SJCRH30 (cell line): ENCODE measurements around the gene USP16. TPM values are rescaled to one million over a fixed set of nuclear protein-coding genes. Genes with fewer than 3 reads are reported as not detected.

Source experiments
- DNase-seq, 2 experiments: peaks; one replicate each; pipeline ENCODE4 v3.0.0-alpha.2; 2015 to 2020
- H3K27ac ChIP-seq: fragments of 250-450 bp; sonication (Bioruptor Pico); 2 replicates; pipeline ENCODE4 v1.5.1; 2020; ENCODE audit warnings: mild to moderate bottlenecking, moderate library complexity
- H3K27me3 ChIP-seq: fragments of 250-450 bp; sonication (Bioruptor Pico); 2 replicates; pipeline ENCODE4 v1.5.1; 2020; ENCODE audit warnings: mild to moderate bottlenecking, moderate library complexity
- H3K36me3 ChIP-seq: fragments of 250-450 bp; sonication (Bioruptor Pico); 2 replicates; pipeline ENCODE4 v1.5.1; 2020; ENCODE audit warnings: mild to moderate bottlenecking, moderate library complexity
- H3K4me1 ChIP-seq: fragments of 250-450 bp; sonication (Bioruptor Pico); 2 replicates; pipeline ENCODE4 v1.5.1; 2020; ENCODE audit warnings: mild to moderate bottlenecking, moderate library complexity
- H3K4me3 ChIP-seq: fragments of 250-450 bp; sonication (Bioruptor Pico); 2 replicates; pipeline ENCODE4 v1.5.1; 2020; ENCODE audit warnings: mild to moderate bottlenecking, moderate library complexity
- H3K9me3 ChIP-seq: fragments of 250-450 bp; sonication (Bioruptor Pico); replicated peaks from 2 replicates; pipeline ENCODE4 v1.5.1; 2020; ENCODE audit warnings: mild to moderate bottlenecking, moderate library complexity
- total RNA-seq: library from RNA; depleted of rRNA; stranded (reverse); fragments of >200 nt; shearing (Covaris generic); gene quantifications from 2 replicates; pipeline ENCODE4 v1.2.3, GENCODE V29; 2014; rRNA removed

Gene USP16
- total RNA-seq, 1 experiment from 2014 or later, result 61.6 TPM

- no peak for DNase-seq
- peaks cover 15% of the 10 kb centered on the region; the same call in 1 of the 2 replicates for H3K4me1 ChIP-seq
These were observed 59.9 kb downstream of the USP16 start for GRCh38 chr21:29084372-29084771.

DNA sequence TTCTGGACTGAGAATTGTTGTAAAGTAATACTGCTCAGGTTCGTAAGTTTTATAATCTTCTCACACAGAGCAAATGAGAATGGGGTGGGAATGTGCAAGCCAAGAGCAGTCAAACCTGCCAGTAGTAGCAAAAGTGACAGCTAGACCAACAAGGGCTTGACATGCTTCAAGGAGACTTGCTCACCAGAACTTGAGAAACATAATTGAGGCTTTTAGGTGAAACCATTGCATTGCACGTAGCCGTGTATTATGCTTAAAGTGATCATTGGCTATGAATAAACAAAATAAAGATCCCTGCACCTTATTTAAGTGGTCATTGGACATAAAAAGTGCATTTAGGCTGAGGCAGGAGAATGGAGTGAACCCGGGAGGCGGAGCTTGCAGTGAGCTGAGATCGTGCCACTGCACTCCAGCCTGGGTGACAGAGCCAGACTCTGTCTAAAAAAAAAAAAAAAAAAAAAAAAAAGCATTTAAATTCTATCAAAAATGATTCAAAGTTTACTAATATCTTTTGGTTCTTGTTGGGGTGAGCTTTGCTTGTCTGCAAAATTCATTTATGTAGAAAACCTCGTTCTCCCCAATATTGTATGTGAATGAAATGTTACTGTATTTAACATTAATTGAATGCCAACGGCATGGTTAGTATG is 60.8 kb downstream of the USP16 start:
- H3K27ac ChIP-seq, result no peak overlapping the region
- no peak overlapping the region for H3K4me3 ChIP-seq
- H3K4me1 ChIP-seq, result peaks cover 8% of the 10 kb centered on the region; the same call in 1 of the 2 replicates
- H3K36me3 ChIP-seq, result peaks cover 7% of the 10 kb centered on the region; the same call in 1 of the 2 replicates
- no peak for DNase-seq
- H3K27me3 ChIP-seq, result no peaks in the 10 kb centered on the region
- no peaks in the 10 kb centered on the region for H3K9me3 ChIP-seq

More at GRCh38 chr21:29084372-29084771, 59.9 kb downstream of the USP16 start:
- Histone ChIP-seq H3K27ac (no peak overlapping the region), H3K27me3 (no peaks in the 10 kb centered on the region), H3K36me3 (peaks cover 7% of the 10 kb centered on the region; the same call in 1 of the 2 replicates), H3K9me3 (no peaks in the 10 kb centered on the region), H3K4me3 (no peak overlapping the region)

GRCh38 chr21:29091033-29091432 is 66.6 kb downstream of the USP16 start:
- peaks cover 14% of the 10 kb centered on the region; the same call in 1 of the 2 replicates for H3K36me3 ChIP-seq
- peaks cover 3% of the 10 kb centered on the region; the same call in 1 of the 2 replicates for H3K4me1 ChIP-seq
- no peak overlapping the region for H3K27ac ChIP-seq
- no peak for DNase-seq
- H3K4me3 ChIP-seq, result no peak overlapping the region
- no peaks in the 10 kb centered on the region for H3K9me3 ChIP-seq
- no peaks in the 10 kb centered on the region for H3K27me3 ChIP-seq

GRCh38 chr21:29092102-29092959 is 67.9 kb downstream of the USP16 start:
- no peaks in the 10 kb centered on the region for H3K27me3 ChIP-seq
- no peak overlapping the region for H3K4me3 ChIP-seq
- no peak for DNase-seq
- H3K4me1 ChIP-seq, result peaks cover 3% of the 10 kb centered on the region; the same call in 1 of the 2 replicates
- no peaks in the 10 kb centered on the region for H3K9me3 ChIP-seq
- H3K27ac ChIP-seq, result no peak overlapping the region
- peaks cover 14% of the 10 kb centered on the region; the same call in 1 of the 2 replicates for H3K36me3 ChIP-seq

DNA sequence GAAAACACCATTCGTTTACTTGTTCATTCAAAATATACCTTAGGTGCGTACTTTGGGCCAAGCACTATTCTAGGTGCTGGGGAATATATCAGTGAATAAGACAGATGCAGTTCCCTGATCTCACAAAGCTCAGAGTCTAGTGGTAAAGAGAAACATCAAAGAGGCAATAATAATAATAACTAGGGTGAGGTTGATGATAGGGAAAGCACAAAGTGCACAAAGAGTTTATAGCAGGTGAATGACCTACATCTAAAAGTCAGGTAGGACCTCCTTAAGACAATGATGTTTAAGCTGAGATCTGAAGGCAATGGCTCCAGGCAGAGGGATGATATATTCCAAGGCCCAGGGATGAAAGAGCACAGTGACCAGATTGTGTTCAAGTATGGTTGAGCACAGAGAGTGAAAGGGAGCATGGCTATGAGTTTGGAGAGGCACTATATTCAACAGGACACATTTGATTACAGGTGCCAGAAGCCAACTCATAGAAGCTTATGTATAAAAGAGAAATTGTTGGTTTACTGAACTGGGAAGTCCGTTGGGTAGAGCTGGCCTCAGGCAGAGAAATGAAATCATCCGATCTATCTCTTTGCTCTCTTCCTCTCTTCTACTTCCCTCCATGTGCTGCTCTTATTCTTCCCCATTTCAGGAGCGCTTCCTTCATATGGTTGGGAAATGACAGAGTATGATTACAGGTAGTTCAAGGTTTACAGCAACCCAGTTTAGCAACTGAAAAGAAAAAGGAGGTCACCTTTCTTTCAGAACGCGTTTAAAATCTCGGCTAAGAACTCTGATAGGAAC is 71.9 kb downstream of the USP16 start:
- Histone ChIP-seq H3K4me3 (no peak overlapping the region), H3K4me1 (no peaks in the 10 kb centered on the region), H3K9me3 (no peaks in the 10 kb centered on the region), H3K36me3 (peaks cover 7% of the 10 kb centered on the region; the same call in 1 of the 2 replicates), H3K27ac (no peak overlapping the region), H3K27me3 (no peaks in the 10 kb centered on the region)
- no peak for DNase-seq

- no peak overlapping the region for H3K27ac ChIP-seq
- H3K27me3 ChIP-seq, result no peaks in the 10 kb centered on the region
- DNase-seq, result no peak
- H3K4me1 ChIP-seq, result no peaks in the 10 kb centered on the region
- H3K36me3 ChIP-seq, result peaks cover 5% of the 10 kb centered on the region; the same call in 1 of the 2 replicates
- no peak overlapping the region for H3K4me3 ChIP-seq
- H3K9me3 ChIP-seq, result no peaks in the 10 kb centered on the region
These were observed 73.7 kb downstream of the USP16 start for GRCh38 chr21:29098156-29098555.

GRCh38 chr21:29102791-29103257 is 78.4 kb downstream of the USP16 start:
- Histone ChIP-seq H3K9me3 (no peaks in the 10 kb centered on the region), H3K4me3 (no peak overlapping the region), H3K4me1 (peaks cover 16% of the 10 kb centered on the region), H3K27ac (no peak overlapping the region), H3K36me3 (0 out of 2 replicates have a peak, but pooled peaks cover 2% of the 10 kb centered on the region), H3K27me3 (no peaks in the 10 kb centered on the region)
- no peak for DNase-seq

Other genes with a start within 250 kb of the USP16 start
- 44.6 and 49.8 TPM in 2 replicates for gene LTN1, start 31.8 kb upstream of the USP16 start, total RNA-seq
- 12.1 and 14.2 TPM in 2 replicates for gene RWDD2B, start 5.3 kb upstream of the USP16 start, total RNA-seq
- 438 and 460 TPM in 2 replicates for gene CCT8, start 49.0 kb downstream of the USP16 start, total RNA-seq
- 20.2 and 24.0 TPM in 2 replicates for gene MAP3K7CL, start 106.0 kb downstream of the USP16 start, total RNA-seq